ENCODE measurements around the gene CALHM5.
"Not testable (repeated sequence)": the region's sequence is repeated elsewhere in the genome, so short reads cannot be mapped to it uniquely, and the experiment has no call there.

Gene CALHM5, protein sequence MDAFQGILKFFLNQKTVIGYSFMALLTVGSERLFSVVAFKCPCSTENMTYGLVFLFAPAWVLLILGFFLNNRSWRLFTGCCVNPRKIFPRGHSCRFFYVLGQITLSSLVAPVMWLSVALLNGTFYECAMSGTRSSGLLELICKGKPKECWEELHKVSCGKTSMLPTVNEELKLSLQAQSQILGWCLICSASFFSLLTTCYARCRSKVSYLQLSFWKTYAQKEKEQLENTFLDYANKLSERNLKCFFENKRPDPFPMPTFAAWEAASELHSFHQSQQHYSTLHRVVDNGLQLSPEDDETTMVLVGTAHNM

GRCh38 chr6:116511424-116512110 is at the start of gene CALHM5:
TSS of gene CALHM5 (plus strand) at chr6:116511639. CDS start at chr6:116511697, 58 bp downstream.
- peak; percentile 68 for DNase-seq

DNA sequence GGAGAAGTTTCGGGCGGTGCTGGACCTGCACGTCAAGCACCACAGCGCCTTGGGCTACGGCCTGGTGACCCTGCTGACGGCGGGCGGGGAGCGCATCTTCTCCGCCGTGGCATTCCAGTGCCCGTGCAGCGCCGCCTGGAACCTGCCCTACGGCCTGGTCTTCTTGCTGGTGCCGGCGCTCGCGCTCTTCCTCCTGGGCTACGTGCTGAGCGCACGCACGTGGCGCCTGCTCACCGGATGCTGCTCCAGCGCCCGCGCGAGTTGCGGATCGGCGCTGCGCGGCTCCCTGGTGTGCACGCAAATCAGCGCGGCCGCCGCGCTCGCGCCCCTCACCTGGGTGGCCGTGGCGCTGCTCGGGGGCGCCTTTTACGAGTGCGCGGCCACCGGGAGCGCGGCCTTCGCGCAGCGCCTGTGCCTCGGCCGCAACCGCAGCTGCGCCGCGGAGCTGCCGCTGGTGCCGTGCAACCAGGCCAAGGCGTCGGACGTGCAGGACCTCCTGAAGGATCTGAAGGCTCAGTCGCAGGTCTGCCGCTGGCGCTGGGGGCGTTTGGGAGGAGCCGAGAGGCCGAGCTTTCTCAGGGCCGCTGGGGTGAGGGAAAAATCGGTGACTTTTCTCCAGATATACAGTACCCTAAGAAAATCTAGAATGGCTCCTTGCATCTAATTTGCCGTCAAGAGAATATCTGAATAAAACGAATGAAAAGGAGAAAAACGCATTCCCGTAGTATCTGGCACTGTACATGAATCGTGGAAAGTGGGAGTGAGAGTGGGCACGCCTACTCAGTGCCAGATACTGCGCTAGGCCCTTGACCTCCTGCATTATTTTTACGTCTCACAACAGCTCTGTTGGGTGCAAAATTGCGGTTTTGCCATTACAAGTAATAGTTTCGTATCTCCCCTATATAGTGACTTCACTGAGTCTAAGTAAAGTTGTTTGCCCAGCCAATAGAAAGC is 49.2 kb upstream of the CALHM5 start:
- peak; percentile 82 for DNase-seq

DNA sequence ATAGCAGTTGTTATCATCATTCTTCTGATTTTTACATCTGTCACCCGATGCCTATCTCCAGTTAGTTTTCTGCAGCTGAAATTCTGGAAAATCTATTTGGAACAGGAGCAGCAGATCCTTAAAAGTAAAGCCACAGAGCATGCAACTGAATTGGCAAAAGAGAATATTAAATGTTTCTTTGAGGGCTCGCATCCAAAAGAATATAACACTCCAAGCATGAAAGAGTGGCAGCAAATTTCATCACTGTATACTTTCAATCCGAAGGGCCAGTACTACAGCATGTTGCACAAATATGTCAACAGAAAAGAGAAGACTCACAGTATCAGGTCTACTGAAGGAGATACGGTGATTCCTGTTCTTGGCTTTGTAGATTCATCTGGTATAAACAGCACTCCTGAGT is 48.1 kb upstream of the CALHM5 start:
- no peak for DNase-seq

DNA sequence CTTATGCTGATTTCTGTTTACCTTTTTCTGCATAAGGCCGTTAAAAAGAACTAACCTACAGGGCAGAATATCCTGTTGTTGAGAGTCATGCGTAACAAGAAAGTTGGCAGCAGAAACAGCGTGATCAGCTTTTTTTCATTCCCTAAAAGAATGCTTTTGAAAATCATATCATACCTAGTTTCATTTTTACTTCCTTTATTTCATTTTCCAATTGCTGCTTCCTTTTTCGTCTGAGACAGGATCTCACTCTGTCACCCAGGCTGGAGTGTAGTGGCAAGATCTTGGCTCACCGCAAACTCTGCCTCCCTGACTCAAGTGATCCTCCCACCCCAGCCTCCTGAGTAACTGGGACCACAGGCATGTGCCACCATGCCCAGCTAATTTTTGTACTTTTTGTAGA is 46.2 kb upstream of the CALHM5 start:
- peak; percentile 90 for DNase-seq

- DNase-seq = no peak
Observed at GRCh38 chr6:116467096-116467495, 44.3 kb upstream of the CALHM5 start.

DNA sequence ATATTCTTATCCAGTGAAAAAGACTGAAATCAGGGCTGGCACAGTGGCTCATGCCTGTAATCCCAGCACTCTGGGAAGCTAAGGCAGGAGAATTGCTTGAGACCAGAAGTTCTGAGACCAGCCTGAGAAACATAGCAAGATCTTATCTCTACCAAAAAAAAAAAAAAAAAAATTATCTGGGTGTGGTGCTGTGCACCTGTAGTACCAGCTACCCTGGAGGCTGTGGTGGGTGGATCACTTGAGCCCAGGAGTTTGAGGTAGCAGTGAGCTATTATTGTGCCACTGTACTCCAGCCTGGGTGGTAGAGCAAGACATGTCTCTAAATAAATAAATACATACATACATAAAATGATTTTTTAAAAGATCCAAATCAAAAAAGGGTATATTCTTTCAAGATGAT is 43.9 kb upstream of the CALHM5 start:
- peak; percentile 49 for DNase-seq

- DNase-seq = no peak
Observed at GRCh38 chr6:116468293-116468692, 43.1 kb upstream of the CALHM5 start.

DNA sequence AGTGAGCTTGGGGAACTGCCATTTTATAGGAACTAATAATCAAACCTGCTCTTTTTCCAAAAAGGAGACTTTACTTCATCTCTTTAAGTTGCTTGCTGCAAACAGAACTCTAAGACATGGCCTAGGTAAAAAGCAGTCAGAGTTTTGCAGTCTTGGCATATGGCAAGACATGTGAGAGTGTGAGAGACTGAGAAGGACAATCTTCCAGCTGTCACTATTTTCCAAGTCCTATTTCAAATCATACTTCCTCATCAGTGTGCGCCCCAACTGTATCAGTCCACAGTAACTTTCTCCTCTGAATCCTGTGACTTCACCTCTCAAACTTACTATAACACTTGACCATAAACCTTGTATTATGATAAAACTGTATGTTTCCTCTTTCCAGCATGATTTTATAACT is 39.9 kb upstream of the CALHM5 start:
- DNase-seq = no peak

DNA sequence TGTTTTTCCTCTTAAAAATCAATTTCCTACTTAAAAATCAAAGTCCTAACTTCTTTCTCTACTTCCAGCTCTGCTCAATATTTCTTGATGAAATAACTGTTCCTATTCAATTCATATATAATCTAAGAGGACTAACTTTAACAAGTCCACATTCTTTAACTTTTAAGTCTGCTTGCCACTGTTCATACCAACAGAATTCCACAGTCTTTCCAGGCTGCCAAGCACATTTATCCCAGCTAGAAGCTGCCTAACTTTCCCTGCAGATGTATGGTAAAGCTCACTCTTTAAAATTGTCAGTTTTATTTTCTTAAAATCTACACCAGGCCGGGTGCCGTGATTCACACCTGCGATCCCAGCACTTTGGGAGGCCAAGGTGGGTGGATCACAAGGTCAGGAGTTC is 38.7 kb upstream of the CALHM5 start:
- DNase-seq = no peak

- DNase-seq = no peak
Observed at GRCh38 chr6:116475141-116475540, 36.3 kb upstream of the CALHM5 start.

GRCh38 chr6:116476002-116476678 is 35.3 kb upstream of the CALHM5 start:
- peak; percentile 43 for DNase-seq

DNA sequence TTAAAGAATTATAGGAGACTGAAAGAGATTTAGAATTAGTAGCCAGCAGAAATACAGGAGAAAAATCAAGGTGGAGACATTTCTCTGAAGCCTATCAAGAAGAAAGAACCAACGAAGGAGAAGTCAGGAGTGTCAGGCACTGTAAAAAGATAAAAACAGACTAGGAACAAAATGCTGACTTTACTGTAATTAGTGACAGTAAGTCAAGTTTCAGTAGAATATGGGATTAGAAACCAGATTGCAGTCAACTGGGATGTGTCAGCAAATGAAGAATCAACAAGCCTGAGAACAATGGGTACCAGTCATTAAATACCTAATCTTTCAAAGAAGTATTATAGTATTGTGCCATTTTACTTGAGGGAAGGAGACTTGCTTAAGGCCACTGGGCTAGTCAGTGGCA is 28.7 kb upstream of the CALHM5 start:
- peak; percentile 53 for DNase-seq

- no peak for DNase-seq
Observed at GRCh38 chr6:116483616-116484015, 27.8 kb upstream of the CALHM5 start.

- no peak for DNase-seq
Observed at GRCh38 chr6:116485559-116486184, 25.8 kb upstream of the CALHM5 start.

- no peak for DNase-seq
Observed at GRCh38 chr6:116491610-116492330, 19.7 kb upstream of the CALHM5 start.

GRCh38 chr6:116492331-116493067 is 18.9 kb upstream of the CALHM5 start:
- no peak for DNase-seq

DNA sequence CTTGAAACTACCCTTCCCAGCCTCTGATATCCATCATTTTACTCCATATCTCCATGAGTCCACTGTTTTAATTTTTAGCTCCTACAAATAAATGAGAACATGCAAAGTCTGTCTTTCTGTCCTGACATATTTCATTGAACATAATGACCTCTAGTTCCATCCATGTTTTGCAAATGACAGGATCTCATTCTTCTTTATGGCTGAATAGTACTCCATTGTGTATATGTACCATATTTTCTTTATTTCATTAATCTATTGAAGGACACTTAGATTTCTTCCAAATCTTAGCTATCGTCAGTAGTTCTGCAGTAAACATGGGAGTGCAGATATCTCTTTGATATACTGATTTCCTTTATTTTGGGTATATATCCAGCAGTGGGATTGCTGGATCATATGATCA is 16.3 kb upstream of the CALHM5 start:
- not testable (repeated sequence) for DNase-seq

GRCh38 chr6:116497113-116497676 is 14.2 kb upstream of the CALHM5 start:
- DNase-seq = no peak

DNA sequence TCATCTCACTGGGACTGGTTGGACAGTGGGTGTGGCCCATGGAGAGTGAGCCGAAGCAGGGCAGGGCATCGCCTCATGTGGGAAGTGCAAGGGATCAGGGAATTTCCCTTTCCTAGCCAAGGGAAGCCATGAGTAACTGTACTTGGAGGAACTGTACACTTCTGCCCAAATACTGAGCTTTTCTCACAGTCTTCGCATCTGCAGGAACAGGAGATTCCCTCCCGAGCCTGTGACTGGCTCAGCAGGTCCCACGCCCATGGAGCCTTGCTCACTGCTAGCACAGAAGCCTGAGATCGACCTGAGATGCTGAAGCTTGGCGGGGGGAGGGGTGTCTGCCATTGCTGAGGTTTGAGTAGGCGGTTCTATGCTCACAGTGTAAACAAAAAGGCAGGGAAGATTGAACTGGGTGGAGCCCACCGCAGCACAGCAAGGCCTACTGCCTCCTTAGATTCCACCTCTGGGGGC is 10.4 kb upstream of the CALHM5 start:
- DNase-seq = no peak

GRCh38 chr6:116507324-116507723 is 4.1 kb upstream of the CALHM5 start:
- no peak for DNase-seq
